Testis (tissue), 3 donors: ENCODE measurements around the gene PXDN. TPM values are rescaled to one million over a fixed set of nuclear protein-coding genes. Genes with fewer than 3 reads are reported as not detected.

Experiments used
- DNase-seq: peaks from one replicate; pipeline ENCODE4 v3.0.0-alpha.2; 2019
- H3K27ac ChIP-seq, 2 donors: fragments of 200-600 bp; sonication (generic); one replicate each; pipeline ENCODE4 v1.5.1; 2019
- H3K27me3 ChIP-seq: fragments of 200-600 bp; sonication (generic); one replicate; pipeline ENCODE4 v1.5.1; 2019
- H3K36me3 ChIP-seq: fragments of 200-600 bp; sonication (generic); one replicate; pipeline ENCODE4 v1.5.1; 2017; ENCODE audit warnings: low read depth; ENCODE audit errors: missing control alignments
- H3K4me1 ChIP-seq: fragments of 200-600 bp; sonication (generic); one replicate; pipeline ENCODE4 v1.5.1; 2019
- H3K4me3 ChIP-seq, 2 donors: fragments of 200-600 bp; sonication (generic); one replicate each; pipeline ENCODE4 v1.5.1; 2017 to 2019
- H3K9me3 ChIP-seq: fragments of 200-600 bp; sonication (generic); one replicate; pipeline ENCODE4 v1.5.1; 2017
- CTCF ChIP-seq, 3 experiments: fragments of 450-650 bp in 2 of 3; fragments of 200-600 bp in 1 of 3; sonication (generic) in 1 of 3; IDR thresholded peaks; one replicate each; pipeline ENCODE4 v1.5.1; 2016 to 2019; ENCODE audit warnings: antibody characterized with exemption in 3 of 3, mild to moderate bottlenecking in 2 of 3, moderate library complexity in 1 of 3
- POLR2A ChIP-seq: fragments of 450-650 bp; IDR thresholded peaks from one replicate; pipeline ENCODE4 v1.6.1; 2017; ENCODE audit warnings: antibody characterized with exemption, mild to moderate bottlenecking, moderate library complexity
- WGBS, 2 donors: methylation state at CpG; one replicate each; pipeline ENCODE4 v1.1.5; 2018; 5-methylcytosine and 5-hydroxymethylcytosine counted together
- intact Hi-C: fragments of 100-400 bp; cut with DNase I; formaldehyde crosslinking; loops from one replicate; pipeline ENCODE4 v1.15.1; 2023; ENCODE audit warnings: low total_unique reads
- polyA plus RNA-seq: library from polyadenylated mRNA; stranded (reverse); fragments of 350-450 nt; fragmentation: Illumina TruSeq; extraction: RNeasy Lipid Tissue Mini Kit (QIAGEN cat#74804); gene quantifications from one replicate; pipeline ENCODE4 v1.2.3, GENCODE V29; 2014; ENCODE audit warnings: low read depth, low replicate concordance; ENCODE audit not compliant: insufficient read depth
- total RNA-seq, 2 donors: library from RNA; depleted of rRNA; stranded (reverse); fragments of >200 nt; gene quantifications; one replicate each; pipeline ENCODE4 v1.2.3, GENCODE V29; 2016

PXDN gene
- total and polyA plus RNA-seq, 3 donors from 2014 or later, result 26.7 to 41.8 (median 33.8) TPM

GRCh38 chr2:1787755-1788477, 43.6 kb upstream of the PXDN start:
- no peaks in the 10 kb centered on the region for H3K9me3 ChIP-seq
- H3K27me3 ChIP-seq, result no peaks in the 10 kb centered on the region
- DNase-seq, result no peak
- no peak for TF ChIP-seq POLR2A
- TF ChIP-seq CTCF (IDR thresholded peaks at IDR 0.05), result no peak
- no peaks in the 10 kb centered on the region for H3K36me3 ChIP-seq
- no peak overlapping the region for H3K27ac ChIP-seq
- 79 to 81% methylated on average over 10 of the region's 10 CpGs for WGBS, 2 donors
- intact Hi-C loops, result no loop called here
- no peak overlapping the region for H3K4me3 ChIP-seq
- H3K4me1 ChIP-seq, result no peaks in the 10 kb centered on the region

DNA sequence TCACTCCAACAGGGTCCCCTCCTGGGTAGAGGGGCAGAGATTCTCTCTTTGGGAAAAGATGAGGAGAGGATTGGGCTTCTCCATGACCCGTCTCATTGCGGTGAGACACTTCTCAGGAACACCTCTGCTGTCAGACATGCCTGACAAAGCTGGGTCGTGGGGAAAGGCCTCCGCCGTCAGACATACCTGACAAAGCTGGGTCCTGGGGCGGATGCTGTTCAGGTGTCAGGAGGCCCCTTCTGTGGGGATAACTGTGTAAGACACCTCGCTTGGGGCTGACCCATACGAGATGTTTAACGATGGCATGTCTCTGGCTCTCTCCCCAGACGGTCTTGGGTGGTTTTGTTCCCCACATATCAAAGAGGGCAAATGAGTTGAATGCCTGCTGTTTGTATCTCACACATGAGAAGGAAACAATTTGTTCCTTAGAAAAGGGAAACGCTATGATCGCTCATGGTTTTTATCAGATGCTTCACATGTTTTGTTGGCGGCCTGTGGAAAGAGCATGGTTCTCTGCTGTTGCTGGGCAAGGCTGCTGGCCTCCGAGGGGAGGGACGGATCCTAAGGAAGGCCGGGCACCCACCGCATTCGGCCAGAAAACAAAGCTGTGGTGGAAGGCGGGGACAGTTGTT, 40.8 kb upstream of the PXDN start:
- Histone ChIP-seq H3K27me3 (no peaks in the 10 kb centered on the region), H3K9me3 (no peaks in the 10 kb centered on the region), H3K27ac (no peak overlapping the region), H3K4me1 (no peaks in the 10 kb centered on the region), H3K4me3 (no peak overlapping the region), H3K36me3 (no peaks in the 10 kb centered on the region)
- intact Hi-C loops, result no loop called here
- no peak for DNase-seq
- TF ChIP-seq POLR2A (no peak), CTCF (IDR thresholded peaks at IDR 0.05) (no peak)
- 86 to 90% methylated on average over 16 to 19 of the region's 19 CpGs for WGBS, 2 donors

- Histone ChIP-seq H3K27me3 (no peaks in the 10 kb centered on the region), H3K4me3 (no peak overlapping the region), H3K9me3 (no peaks in the 10 kb centered on the region), H3K27ac (no peak overlapping the region), H3K4me1 (no peaks in the 10 kb centered on the region), H3K36me3 (no peaks in the 10 kb centered on the region)
- WGBS, 2 donors, result 45 to 68% methylated on average over 19 to 21 of the region's 21 CpGs
- TF ChIP-seq CTCF (IDR thresholded peaks at IDR 0.05) (no peak), POLR2A (no peak)
- intact Hi-C loops, result no loop called here
- DNase-seq, result no peak
These were observed 39.8 kb upstream of the PXDN start for GRCh38 chr2:1784087-1784486.

DNA sequence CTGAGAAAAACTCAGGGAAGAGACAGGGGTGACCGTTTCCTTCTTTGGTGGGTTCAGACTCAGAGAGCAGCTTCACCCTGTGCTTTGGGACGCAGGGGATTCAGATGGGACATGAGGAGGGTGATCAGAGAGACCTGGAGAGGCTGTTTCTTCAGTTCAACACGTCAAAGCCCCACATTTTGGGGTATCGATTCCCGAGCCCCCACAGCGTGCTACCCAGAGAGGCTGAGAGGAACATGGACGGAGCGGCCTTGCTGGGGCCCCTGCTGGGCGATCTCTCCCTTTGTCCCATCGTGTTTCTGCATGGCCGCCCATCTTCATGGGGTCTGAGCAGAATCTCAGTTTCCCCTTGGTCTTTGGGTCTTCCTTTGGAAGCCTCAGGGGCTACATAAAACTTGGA, 38.2 kb upstream of the PXDN start:
- no peak overlapping the region for H3K4me3 ChIP-seq
- H3K9me3 ChIP-seq, result no peaks in the 10 kb centered on the region
- DNase-seq, result no peak
- H3K4me1 ChIP-seq, result no peaks in the 10 kb centered on the region
- no peak overlapping the region for H3K27ac ChIP-seq
- intact Hi-C loops, result no loop called here
- no peaks in the 10 kb centered on the region for H3K36me3 ChIP-seq
- no peaks in the 10 kb centered on the region for H3K27me3 ChIP-seq
- TF ChIP-seq CTCF (IDR thresholded peaks at IDR 0.05) (no peak), POLR2A (no peak)
- 89% methylated on average over 9 to 11 of the region's 11 CpGs for WGBS, 2 donors
